Upper lobe of right lung (tissue), 1 donor: Measurements from ENCODE around the gene KDM5B. TPM values are rescaled to one million over a fixed set of nuclear protein-coding genes. Genes with fewer than 3 reads are reported as not detected.
A peak's percentile ranks its signal among the peaks of the same experiment; 100 is the strongest.

Experiments used
- ATAC-seq: fragments of 200-7000 bp; cut with Tn5 transposase; one replicate; pipeline ENCODE4 v1.9.1; 2020; ENCODE audit warnings: mild to moderate bottlenecking, moderate library complexity
- DNase-seq: peaks from one replicate; pipeline ENCODE4 v3.0.0-alpha.2; 2020
- H3K27ac ChIP-seq: fragments of 200-600 bp; one replicate; pipeline ENCODE4 v1.8.0; 2022
- H3K27me3 ChIP-seq: fragments of 200-600 bp; one replicate; pipeline ENCODE4 v1.8.0; 2022; ENCODE audit warnings: mild to moderate bottlenecking
- H3K36me3 ChIP-seq: fragments of 200-600 bp; one replicate; pipeline ENCODE4 v1.8.0; 2022
- H3K4me1 ChIP-seq: fragments of 200-600 bp; one replicate; pipeline ENCODE4 v1.8.0; 2022
- H3K4me3 ChIP-seq: fragments of 200-600 bp; one replicate; pipeline ENCODE4 v1.8.0; 2022; ENCODE audit warnings: mild to moderate bottlenecking
- H3K9me3 ChIP-seq: fragments of 200-600 bp; one replicate; pipeline ENCODE4 v1.8.0; 2022
- intact Hi-C: fragments of 100-400 bp; cut with DNase I; formaldehyde crosslinking; loops from one replicate; pipeline ENCODE4 v1.11.0; 2022
- total RNA-seq: library from RNA; stranded (reverse); fragmentation: NEBNext Ultra II Directional; extraction: Animal tissue kit (Norgen Biotek cat#: 25700); gene quantifications from one replicate; pipeline ENCODE4 v1.2.1, GENCODE V29; 2021
- TF ChIP-seq, protein P1 (sequence below): fragments of 200-600 bp; IDR thresholded peaks from one replicate; pipeline ENCODE4 v1.8.0; 2022; ENCODE audit warnings: antibody characterized with exemption
- donor health status: DM: no; HTN: yes; CAD: no; lungs with severe emphysema.

Gene KDM5B
- total RNA-seq, 1 donor from 2014 or later = 57.3 TPM

DNA sequence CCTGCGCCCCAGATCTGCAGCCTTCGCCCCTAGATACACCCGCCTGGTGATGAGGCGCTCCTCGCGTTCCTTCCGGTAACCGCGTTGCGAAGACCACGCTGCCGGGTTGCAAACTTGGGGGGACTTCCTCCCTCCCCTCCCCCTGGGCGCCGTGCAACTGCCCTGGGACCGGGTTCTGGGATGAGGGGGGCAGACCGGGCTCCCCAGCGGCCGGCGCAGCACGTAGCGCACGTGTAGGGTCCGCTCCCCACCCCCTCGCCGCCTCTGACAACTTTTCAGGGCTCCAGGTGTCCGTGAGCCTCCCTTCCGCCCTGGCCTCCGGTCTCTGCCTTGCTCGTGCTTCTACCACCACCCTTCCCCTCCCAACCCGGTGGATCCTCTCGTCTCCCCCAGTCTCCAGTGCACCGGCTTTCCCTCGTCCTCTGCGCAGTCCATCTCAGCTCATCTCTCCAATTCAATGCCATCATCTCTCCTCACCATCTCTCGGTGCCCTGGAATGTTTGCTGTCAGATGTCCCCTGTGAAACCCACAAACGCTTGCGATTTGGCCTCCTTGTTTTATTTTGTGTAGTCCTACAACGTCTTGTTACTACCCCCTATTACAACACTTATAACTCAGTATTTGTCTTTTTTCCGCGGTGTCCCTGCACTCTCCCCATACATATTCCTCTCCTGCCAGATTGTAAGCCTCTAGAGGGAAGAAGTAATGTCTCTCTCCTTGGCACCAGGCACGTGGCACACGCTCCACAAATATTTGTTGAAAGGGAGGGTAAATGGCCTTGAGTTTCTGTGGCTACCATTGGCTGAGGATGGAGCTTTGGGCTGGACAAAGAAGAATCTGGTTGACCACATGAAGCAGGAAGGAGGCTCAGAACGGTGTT is 3.3 kb upstream of the KDM5B start:
- DNase-seq = no peak
- Histone ChIP-seq H3K36me3 (no peaks in the 10 kb centered on the region), H3K27me3 (no peaks in the 10 kb centered on the region), H3K9me3 (no peaks in the 10 kb centered on the region), H3K4me1 (peaks cover 18% of the 10 kb centered on the region), H3K4me3 (peak overlapping the region; percentile 66), H3K27ac (peak overlapping the region; percentile 87)
- no peak for ATAC-seq
- TF ChIP-seq, protein P1, sequence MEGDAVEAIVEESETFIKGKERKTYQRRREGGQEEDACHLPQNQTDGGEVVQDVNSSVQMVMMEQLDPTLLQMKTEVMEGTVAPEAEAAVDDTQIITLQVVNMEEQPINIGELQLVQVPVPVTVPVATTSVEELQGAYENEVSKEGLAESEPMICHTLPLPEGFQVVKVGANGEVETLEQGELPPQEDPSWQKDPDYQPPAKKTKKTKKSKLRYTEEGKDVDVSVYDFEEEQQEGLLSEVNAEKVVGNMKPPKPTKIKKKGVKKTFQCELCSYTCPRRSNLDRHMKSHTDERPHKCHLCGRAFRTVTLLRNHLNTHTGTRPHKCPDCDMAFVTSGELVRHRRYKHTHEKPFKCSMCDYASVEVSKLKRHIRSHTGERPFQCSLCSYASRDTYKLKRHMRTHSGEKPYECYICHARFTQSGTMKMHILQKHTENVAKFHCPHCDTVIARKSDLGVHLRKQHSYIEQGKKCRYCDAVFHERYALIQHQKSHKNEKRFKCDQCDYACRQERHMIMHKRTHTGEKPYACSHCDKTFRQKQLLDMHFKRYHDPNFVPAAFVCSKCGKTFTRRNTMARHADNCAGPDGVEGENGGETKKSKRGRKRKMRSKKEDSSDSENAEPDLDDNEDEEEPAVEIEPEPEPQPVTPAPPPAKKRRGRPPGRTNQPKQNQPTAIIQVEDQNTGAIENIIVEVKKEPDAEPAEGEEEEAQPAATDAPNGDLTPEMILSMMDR = no peak
- intact Hi-C loops = loop anchor here (10.0 kb wide), 1 partner anchor 63 kb away; no protein-coding TSS in a partner anchor

DNA sequence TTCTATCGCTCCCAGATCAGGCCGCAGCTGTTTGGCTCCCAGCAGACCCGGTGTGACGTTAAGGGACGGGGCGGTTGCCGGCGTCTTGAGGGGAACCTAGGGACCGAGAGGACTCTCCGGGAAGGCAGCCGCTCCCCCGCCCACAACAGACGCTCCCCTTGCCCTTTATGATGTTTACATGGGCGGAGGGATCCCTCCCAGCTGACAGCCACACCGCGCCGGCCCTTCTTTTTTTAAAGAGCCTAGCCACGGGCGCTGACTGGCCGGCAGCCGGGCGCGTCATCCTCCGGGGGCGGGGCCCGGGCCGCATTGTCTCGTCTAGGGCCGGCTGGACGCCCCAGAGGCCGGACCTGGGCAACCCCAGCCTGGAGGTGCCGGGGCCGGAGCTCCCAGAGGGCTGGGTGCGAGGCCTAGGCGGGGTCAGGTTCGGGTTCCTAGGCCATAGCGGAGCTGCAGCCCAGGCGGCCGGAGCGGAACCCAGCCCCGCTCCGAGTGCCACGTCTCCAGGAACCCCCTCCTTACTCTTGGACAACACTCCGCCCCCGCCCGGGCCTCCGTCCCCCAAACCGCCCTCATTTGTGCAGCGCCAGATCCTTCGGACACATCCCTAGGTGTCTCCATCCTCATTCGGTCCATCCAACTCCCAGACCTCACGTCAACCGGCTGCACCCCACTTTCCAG is 2.5 kb upstream of the KDM5B start, which contains the start of gene PCAT6:
Gene PCAT6, plus strand, starts transcription at position 340 of the 681 bp plus-strand sequence.
- Histone ChIP-seq H3K4me3 (peak within 1 kb of the TSS; percentile 66), H3K27me3 (no peaks in the 10 kb centered on the region), H3K9me3 (no peaks in the 10 kb centered on the region), H3K4me1 (peaks cover 24% of the 10 kb centered on the region), H3K27ac (peak within 1 kb of the TSS; percentile 87), H3K36me3 (no peaks in the 10 kb centered on the region)
- peak; percentile 96 for DNase-seq
- peak; percentile 94 for ATAC-seq
- TF ChIP-seq, protein P1 = no peak
- intact Hi-C loops = loop anchor here (10.0 kb wide), 1 partner anchor 64 kb away; no protein-coding TSS in a partner anchor

DNA sequence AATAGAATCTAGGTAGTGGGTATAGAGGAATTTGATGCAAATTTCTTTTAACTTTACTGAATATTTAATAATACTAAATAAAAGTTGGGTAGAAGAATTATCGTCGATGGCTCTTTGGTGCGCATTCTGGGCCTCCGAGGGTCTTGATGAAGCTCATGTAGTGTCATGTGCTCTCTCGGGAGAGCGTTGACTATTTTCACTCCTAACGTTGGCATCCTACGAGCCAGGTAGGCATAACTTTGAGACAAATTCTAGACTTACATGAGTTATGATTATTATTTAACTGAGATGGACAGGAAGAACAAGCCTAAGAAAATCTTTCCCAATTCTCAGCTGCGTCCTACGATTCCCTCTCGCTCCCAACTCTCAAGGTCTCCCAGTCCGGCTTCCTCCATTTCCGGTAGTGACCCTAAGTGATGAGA is 2.0 kb upstream of the KDM5B start:
- DNase-seq = no peak
- peaks cover 24% of the 10 kb centered on the region for H3K4me1 ChIP-seq
- peak overlapping the region; percentile 87 for H3K27ac ChIP-seq
- H3K36me3 ChIP-seq = no peaks in the 10 kb centered on the region
- intact Hi-C loops = loop anchor here (10.0 kb wide), 1 partner anchor 65 kb away; no protein-coding TSS in a partner anchor
- no peak for ATAC-seq
- no peaks in the 10 kb centered on the region for H3K9me3 ChIP-seq
- H3K27me3 ChIP-seq = no peaks in the 10 kb centered on the region
- TF ChIP-seq, protein P1 = no peak
- peak overlapping the region; percentile 66 for H3K4me3 ChIP-seq

DNA sequence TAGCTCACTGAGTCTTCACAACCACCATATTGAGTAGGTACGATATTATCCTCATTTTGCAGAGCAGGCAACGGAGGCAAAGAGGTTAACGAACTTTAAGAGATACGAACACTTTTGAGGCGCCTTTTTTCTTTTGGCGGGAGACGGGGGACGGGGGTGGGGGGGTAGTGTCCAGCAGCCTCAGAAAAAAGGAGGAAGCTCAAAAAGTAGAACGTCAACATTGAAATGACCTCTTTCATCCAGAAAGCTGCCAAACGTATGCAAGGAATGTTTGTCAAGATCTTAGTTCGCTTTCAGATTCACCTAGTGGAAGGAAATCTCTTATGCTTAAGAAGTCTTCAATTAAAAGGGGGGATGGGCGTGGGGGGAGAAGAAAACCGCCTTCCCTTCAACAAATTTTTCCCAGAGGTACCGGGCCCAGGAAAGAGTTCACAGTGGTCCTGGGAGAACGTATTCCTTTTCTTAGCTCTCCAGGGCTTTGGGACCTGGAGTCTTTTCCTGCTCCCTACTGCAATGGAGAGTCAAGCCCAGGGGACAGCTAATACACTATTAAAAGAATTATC is 1.5 kb upstream of the KDM5B start:
- peak overlapping the region; percentile 87 for H3K27ac ChIP-seq
- no peaks in the 10 kb centered on the region for H3K27me3 ChIP-seq
- H3K4me1 ChIP-seq = peaks cover 27% of the 10 kb centered on the region
- no peaks in the 10 kb centered on the region for H3K9me3 ChIP-seq
- peak overlapping the region; percentile 66 for H3K4me3 ChIP-seq
- H3K36me3 ChIP-seq = no peaks in the 10 kb centered on the region
- DNase-seq (no peak), ATAC-seq (no peak)
- TF ChIP-seq, protein P1 = no peak
- intact Hi-C loops = loop anchor here (10.0 kb wide), 1 partner anchor 65 kb away; no protein-coding TSS in a partner anchor

DNA sequence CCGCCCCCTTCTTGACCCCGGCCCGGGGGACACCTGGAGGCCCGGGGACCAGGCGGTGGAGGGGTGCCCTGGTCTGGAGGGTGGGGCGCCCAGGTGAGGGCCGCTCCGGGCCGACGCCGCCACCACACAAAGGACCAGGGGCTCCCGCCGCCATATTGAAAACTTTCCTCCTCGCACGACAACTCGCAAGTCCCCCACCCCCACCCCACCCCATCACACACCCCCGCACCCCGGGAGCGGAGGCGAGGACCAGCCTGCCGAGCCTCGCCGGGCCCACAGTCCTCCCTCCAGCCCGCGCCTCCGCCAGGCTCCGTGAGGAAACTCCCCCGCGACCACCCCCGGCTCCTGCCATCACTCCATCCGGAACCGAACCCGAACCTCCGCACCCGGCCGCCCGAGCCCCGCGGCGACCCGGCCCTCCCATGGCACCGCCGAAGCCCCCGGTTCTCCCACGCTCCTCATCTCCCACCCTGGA is 733 bp downstream of the KDM5B start:
- TF ChIP-seq, protein P1 = no peak
- Histone ChIP-seq H3K4me3 (peak overlapping the region; percentile 97), H3K36me3 (no peaks in the 10 kb centered on the region), H3K27me3 (no peaks in the 10 kb centered on the region), H3K27ac (peak overlapping the region; percentile 85), H3K9me3 (no peaks in the 10 kb centered on the region), H3K4me1 (peaks cover 45% of the 10 kb centered on the region)
- intact Hi-C loops = no loop called here
- DNase-seq = peak; percentile 73
- peak; percentile 6 for ATAC-seq
